Measurements from ENCODE around the gene STRAP. TPM values are rescaled to one million over a fixed set of nuclear protein-coding genes. Genes with fewer than 3 reads are reported as not detected.

The STRAP gene
- total and polyA plus RNA-seq, 2 of the 13 experiments (the other 11 are each of a cell fraction or from before 2014, with no cell fraction given): 66.9 to 118 TPM

DNA sequence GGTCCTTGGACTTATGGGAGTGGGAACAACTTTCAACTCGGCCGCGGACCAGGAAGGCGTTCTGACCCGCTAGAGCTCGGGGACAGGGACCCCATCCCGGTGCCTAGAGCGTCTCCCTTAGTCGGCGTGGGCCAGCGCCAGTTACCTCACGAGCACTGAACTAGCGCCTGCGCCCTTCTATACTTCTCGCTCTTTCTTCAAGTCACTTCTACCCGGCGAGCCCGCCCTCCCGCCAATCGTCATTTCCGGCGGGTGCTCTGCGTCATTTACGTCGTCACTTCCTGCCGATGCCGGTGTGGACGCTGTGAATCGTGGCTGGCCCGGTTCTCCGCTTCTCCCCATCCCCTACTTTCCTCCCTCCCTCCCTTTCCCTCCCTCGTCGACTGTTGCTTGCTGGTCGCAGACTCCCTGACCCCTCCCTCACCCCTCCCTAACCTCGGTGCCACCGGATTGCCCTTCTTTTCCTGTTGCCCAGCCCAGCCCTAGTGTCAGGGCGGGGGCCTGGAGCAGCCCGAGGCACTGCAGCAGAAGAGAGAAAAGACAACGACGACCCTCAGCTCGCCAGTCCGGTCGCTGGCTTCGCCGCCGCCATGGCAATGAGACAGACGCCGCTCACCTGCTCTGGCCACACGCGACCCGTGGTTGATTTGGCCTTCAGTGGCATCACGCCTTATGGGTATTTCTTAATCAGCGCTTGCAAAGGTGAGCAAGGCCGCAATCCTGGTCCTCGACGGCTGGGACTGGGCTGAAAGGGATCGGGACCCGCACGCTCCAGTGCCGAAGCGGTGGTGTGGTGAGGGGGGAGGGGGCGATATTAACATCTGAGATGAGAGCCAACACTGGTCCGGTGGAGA lies at the start of gene STRAP (continued):
- TF ChIP-seq ZNF790 (CRISPR knock-in tag; IDR thresholded peaks at IDR 0.05; ENCODE audit: borderline replicate concordance) (peak; percentile 65; the same call in 1 of the 2 replicates), KDM5B (CRISPR knock-in tag; IDR thresholded peaks at IDR 0.05; ENCODE audit: borderline replicate concordance) (peak; percentile 92), DNMT3B (CRISPR knock-in tag; conservative IDR thresholded peaks at IDR 0.05) (no peak), KDM5A (IDR thresholded peaks at IDR 0.05; ENCODE audit: borderline replicate concordance, low read length) (peak; percentile 94), TSC22D2 (CRISPR knock-in tag; IDR thresholded peaks at IDR 0.05; ENCODE audit: borderline replicate concordance) (peak; percentile 25; the same call in 1 of the 2 replicates), ZNF510 (CRISPR knock-in tag; IDR thresholded peaks at IDR 0.05; ENCODE audit: low read depth) (no peak), FUBP1 (CRISPR knock-in tag; IDR thresholded peaks at IDR 0.05; ENCODE audit: borderline replicate concordance) (peak; percentile 38; the same call in 1 of the 2 replicates), RFXANK (CRISPR knock-in tag; IDR thresholded peaks at IDR 0.05) (0 out of 2 replicates have a peak, but pooled peaks have one; percentile 37), NCOA1 (CRISPR knock-in tag; IDR thresholded peaks at IDR 0.05) (peak; percentile 63; the same call in 1 of the 2 replicates), KAT7 (CRISPR knock-in tag; IDR thresholded peaks at IDR 0.05; ENCODE audit: borderline replicate concordance) (peak; percentile 76; the same call in 1 of the 2 replicates), SAFB2 (CRISPR knock-in tag; IDR thresholded peaks at IDR 0.05; ENCODE audit: borderline replicate concordance, low read depth) (peak; percentile 52; the same call in 1 of the 2 replicates), NCOA2 (CRISPR knock-in tag; IDR thresholded peaks at IDR 0.05) (peak; percentile 33; the same call in 1 of the 2 replicates), PCBP1 (IDR thresholded peaks at IDR 0.05; ENCODE audit: borderline replicate concordance, low read depth, low read length) (peak; percentile 99), ZNF563 (CRISPR knock-in tag; IDR thresholded peaks at IDR 0.05) (peak; percentile 55), RARG (CRISPR knock-in tag; IDR thresholded peaks at IDR 0.05; ENCODE audit: low read depth) (peak; percentile 85; the same call in 1 of the 2 replicates), NFIB (CRISPR knock-in tag; IDR thresholded peaks at IDR 0.05; ENCODE audit: borderline replicate concordance) (no peak), MED8 (CRISPR knock-in tag; IDR thresholded peaks at IDR 0.05; ENCODE audit: insufficient replicate concordance) (peak; percentile 69), HIVEP1 (CRISPR knock-in tag; IDR thresholded peaks at IDR 0.05) (no peak; the same call in 1 of the 2 replicates), CBFB (CRISPR knock-in tag; IDR thresholded peaks at IDR 0.05) (no peak)
- TF ChIP-seq, protein P1, sequence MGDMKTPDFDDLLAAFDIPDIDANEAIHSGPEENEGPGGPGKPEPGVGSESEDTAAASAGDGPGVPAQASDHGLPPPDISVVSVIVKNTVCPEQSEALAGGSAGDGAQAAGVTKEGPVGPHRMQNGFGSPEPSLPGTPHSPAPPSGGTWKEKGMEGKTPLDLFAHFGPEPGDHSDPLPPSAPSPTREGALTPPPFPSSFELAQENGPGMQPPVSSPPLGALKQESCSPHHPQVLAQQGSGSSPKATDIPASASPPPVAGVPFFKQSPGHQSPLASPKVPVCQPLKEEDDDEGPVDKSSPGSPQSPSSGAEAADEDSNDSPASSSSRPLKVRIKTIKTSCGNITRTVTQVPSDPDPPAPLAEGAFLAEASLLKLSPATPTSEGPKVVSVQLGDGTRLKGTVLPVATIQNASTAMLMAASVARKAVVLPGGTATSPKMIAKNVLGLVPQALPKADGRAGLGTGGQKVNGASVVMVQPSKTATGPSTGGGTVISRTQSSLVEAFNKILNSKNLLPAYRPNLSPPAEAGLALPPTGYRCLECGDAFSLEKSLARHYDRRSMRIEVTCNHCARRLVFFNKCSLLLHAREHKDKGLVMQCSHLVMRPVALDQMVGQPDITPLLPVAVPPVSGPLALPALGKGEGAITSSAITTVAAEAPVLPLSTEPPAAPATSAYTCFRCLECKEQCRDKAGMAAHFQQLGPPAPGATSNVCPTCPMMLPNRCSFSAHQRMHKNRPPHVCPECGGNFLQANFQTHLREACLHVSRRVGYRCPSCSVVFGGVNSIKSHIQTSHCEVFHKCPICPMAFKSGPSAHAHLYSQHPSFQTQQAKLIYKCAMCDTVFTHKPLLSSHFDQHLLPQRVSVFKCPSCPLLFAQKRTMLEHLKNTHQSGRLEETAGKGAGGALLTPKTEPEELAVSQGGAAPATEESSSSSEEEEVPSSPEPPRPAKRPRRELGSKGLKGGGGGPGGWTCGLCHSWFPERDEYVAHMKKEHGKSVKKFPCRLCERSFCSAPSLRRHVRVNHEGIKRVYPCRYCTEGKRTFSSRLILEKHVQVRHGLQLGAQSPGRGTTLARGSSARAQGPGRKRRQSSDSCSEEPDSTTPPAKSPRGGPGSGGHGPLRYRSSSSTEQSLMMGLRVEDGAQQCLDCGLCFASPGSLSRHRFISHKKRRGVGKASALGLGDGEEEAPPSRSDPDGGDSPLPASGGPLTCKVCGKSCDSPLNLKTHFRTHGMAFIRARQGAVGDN (CRISPR knock-in tag; IDR thresholded peaks at IDR 0.05): peak; percentile 94
- TF ChIP-seq, protein P2, sequence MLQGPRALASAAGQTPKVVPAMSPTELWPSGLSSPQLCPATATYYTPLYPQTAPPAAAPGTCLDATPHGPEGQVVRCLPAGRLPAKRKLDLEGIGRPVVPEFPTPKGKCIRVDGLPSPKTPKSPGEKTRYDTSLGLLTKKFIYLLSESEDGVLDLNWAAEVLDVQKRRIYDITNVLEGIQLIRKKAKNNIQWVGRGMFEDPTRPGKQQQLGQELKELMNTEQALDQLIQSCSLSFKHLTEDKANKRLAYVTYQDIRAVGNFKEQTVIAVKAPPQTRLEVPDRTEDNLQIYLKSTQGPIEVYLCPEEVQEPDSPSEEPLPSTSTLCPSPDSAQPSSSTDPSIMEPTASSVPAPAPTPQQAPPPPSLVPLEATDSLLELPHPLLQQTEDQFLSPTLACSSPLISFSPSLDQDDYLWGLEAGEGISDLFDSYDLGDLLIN (CRISPR knock-in tag; IDR thresholded peaks at IDR 0.05; ENCODE audit: borderline replicate concordance): 0 out of 2 replicates have a peak, but pooled peaks have one; percentile 70

Measured in HepG2 (cell line).